ENCODE measurements around the gene IL13. TPM values are rescaled to one million over a fixed set of nuclear protein-coding genes. Genes with fewer than 3 reads are reported as not detected.

Gene IL13
- total RNA-seq, 1 experiment from 2014 or later, result not detected

GRCh38 chr5:132661231-132662003 lies 3.4 kb downstream of the IL13 start:
- no peaks in the 10 kb centered on the region for H3K36me3 Mint-ChIP-seq (ENCODE audit: insufficient read depth in 1 of 3, low read depth in 3 of 3)
- DNase-seq, result no peak
- no peak overlapping the region for H2AFZ ChIP-seq (ENCODE audit: low read length)
- no peaks in the 10 kb centered on the region for H3K4me1 ChIP-seq (ENCODE audit: insufficient read depth, low read length)
- H2AK5ac ChIP-seq (ENCODE audit: insufficient read length, low read length), result no peak overlapping the region
- no peak overlapping the region for H3K4me2 ChIP-seq (ENCODE audit: insufficient read depth, insufficient read length, low read length)
- no peak overlapping the region for H3K56ac ChIP-seq (ENCODE audit: insufficient read length, low read depth, low read length)
- no peak overlapping the region for H3K4me3 Mint-ChIP-seq
- no peak overlapping the region for H2BK20ac ChIP-seq (ENCODE audit: low read depth, low read length, poor library complexity, severe bottlenecking)
- H3K14ac ChIP-seq (ENCODE audit: insufficient read depth, low read length), result no peak overlapping the region
- no peak overlapping the region for H4K8ac ChIP-seq (replicated peaks; ENCODE audit: insufficient read length, low read depth, low read length)
- no peak overlapping the region for H3K23ac ChIP-seq (ENCODE audit: insufficient read length, low read depth, low read length)
- peak overlapping the region in 1 of 3 experiments; percentile 68; a peak in 2 of 7 replicates for H3K27ac Mint-ChIP-seq
- no peaks in the 10 kb centered on the region for H3K9me3 ChIP-seq (ENCODE audit: control insufficient read depth, low read depth, low read length)
- H4K91ac ChIP-seq (ENCODE audit: insufficient read length, low read depth, low read length), result no peak overlapping the region
- H2BK120ac ChIP-seq (ENCODE audit: low read depth, low read length, poor library complexity, severe bottlenecking), result no peak overlapping the region
- H3K27me3 ChIP-seq (ENCODE audit: insufficient read depth, low read length), result peaks cover 2% of the 10 kb centered on the region; the same call in 1 of the 2 replicates
- no peak overlapping the region for H3K27ac ChIP-seq (ENCODE audit: insufficient read length, low read depth, low read length)
- no peaks in the 10 kb centered on the region for H3K79me1 ChIP-seq (ENCODE audit: insufficient read depth, low read depth, low read length, poor library complexity, severe bottlenecking)
- H2BK15ac ChIP-seq (ENCODE audit: low read depth, low read length), result no peak overlapping the region
- TF ChIP-seq CTCF (conservative IDR thresholded peaks at IDR 0.05), result no peak
- no peak overlapping the region for H4K5ac ChIP-seq (ENCODE audit: insufficient read length, low read depth, low read length)
- no peaks in the 10 kb centered on the region for H3K79me2 ChIP-seq (ENCODE audit: insufficient read depth, low read length)
- no peak overlapping the region for H3K18ac ChIP-seq (ENCODE audit: insufficient read length, low read depth, low read length)
- no peak overlapping the region for H3K9ac ChIP-seq (ENCODE audit: extremely low read depth, insufficient read length, low read length)
- no peaks in the 10 kb centered on the region for H4K20me1 ChIP-seq (ENCODE audit: control insufficient read depth, insufficient read depth, insufficient read length)
- WGBS (ENCODE audit: extremely low coverage, insufficient read length, low lambda C conversion rate), result no CpG with 5 or more reads among the region's 12 CpGs
- no peak overlapping the region for H3T11ph ChIP-seq (ENCODE audit: low read length)
- H3K9me3 Mint-ChIP-seq, result peaks cover 0 to 3% of the 10 kb centered on the region in 2 experiments; a peak in 2 of 5 replicates
- H3K27me3 Mint-ChIP-seq (ENCODE audit: low read depth), result peaks cover 25% of the 10 kb centered on the region
- no peaks in the 10 kb centered on the region for H3K23me2 ChIP-seq (ENCODE audit: insufficient read length, low read depth, low read length, poor library complexity, severe bottlenecking)
- H3K4me1 Mint-ChIP-seq, result peaks cover 13 to 27% of the 10 kb centered on the region in 2 experiments
- no peak overlapping the region for H3K4ac ChIP-seq (ENCODE audit: low read depth, low read length)
- no peak overlapping the region for H2BK12ac ChIP-seq (ENCODE audit: insufficient read length, low read depth, low read length)
- no peak overlapping the region for H2BK5ac ChIP-seq (ENCODE audit: insufficient read length, low read length)

Data from H9 (cell line).